ENCODE results near the gene MCC.

DNA sequence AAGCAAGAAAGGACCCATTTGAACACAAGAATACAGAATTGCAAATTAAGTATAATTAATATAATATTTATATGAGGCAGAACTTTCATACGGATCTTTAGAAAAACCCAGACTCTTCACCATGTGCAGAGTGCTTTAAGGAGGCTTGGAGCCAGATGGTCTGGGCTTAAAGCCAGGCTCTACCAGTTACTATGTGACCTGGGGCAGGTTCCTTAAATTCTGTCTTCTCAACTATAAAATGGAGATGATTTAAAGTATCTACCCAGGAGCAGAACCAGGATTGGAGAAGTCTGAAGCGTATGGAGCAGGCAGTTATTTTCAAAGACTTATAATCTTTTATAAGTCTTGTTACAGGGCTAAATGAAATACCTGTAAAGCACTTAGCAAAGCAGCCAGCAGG is 255.6 kb downstream of the MCC start:
- no peak for TF ChIP-seq CTCF (IDR thresholded peaks at IDR 0.05; ENCODE audit: insufficient read depth, low read length, poor library complexity, severe bottlenecking)
- no peak for TF ChIP-seq EZH2phosphoT487 (conservative IDR thresholded peaks at IDR 0.05; ENCODE audit: low read length)
